A172 (cell line): ENCODE results near the gene ARL4A. TPM values are rescaled to one million over a fixed set of nuclear protein-coding genes. Genes with fewer than 3 reads are reported as not detected.
A peak's percentile ranks its signal among the peaks of the same experiment; 100 is the strongest.

Experiments
- DNase-seq: peaks from one replicate; pipeline ENCODE4 v3.0.0-alpha.2; 2015; ENCODE audit warnings: low spot score
- total RNA-seq: library from RNA; depleted of rRNA; stranded (reverse); fragments of >200 nt; shearing (Covaris generic); gene quantifications from 2 replicates; pipeline ENCODE4 v1.2.3, GENCODE V29; 2014

The ARL4A gene
- total RNA-seq, 1 experiment from 2014 or later: 62.1 TPM

DNA sequence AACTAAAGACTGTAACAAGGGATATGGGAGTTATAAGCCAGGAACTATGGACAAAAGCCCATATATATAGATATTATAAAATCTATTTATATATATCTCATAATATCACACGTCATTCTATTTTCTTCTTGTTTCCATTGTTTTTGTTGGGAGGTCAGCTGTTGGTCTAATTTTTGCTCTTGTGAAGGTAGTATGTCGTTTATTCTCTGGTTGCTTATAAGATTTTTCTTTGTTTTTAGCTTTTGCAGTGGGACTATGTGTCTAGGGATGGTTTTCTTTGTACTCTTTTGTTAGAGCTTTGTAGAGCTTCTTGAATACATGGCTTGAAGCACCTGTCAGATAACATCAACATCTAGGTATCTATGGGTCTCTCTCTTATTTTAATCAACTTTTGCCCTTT is 14.0 kb downstream of the ARL4A start:
- DNase-seq: no peak

DNA sequence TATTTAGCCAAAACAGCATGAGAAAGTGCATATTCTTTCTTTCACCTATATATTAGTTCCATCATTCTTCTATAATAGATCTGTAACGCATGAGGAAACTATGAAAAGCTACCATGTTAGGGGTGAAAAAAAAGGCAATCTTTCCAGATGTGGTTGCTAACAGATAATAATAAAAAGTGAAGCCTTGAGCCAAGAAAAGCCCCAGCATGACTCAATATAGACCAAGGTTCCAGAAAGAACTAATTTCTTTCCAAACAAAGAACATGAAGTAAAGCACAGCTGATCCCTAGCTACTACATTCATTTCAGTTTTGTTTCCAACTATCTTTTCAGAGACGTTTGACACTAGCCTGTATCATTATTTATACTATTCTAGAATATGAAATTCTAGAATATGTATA is 16.4 kb downstream of the ARL4A start:
- no peak for DNase-seq

GRCh38 chr7:12705878-12706277 is 18.4 kb downstream of the ARL4A start:
- DNase-seq: peak; percentile 16

- peak; percentile 47 for DNase-seq
Observed at GRCh38 chr7:12706900-12707536, 19.6 kb downstream of the ARL4A start.

DNA sequence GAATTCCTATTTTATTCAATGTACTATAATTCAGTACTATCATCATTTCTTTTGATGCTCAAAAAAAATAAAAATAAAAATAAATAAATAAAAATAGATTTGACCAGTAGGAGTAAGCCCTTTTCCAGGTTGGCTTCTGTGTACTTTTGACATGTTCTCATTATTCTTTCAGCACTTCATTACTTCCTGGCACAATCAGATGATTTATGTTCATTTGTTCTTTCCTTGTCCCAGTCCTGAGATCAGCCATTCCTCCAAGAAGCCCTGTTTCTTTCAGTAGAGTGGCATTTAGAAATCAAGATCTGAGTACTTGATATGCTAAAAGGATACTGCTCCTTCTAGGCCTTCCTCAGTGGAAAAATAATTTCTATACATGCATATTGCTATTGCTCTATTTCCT is 20.9 kb downstream of the ARL4A start:
- no peak for DNase-seq

- DNase-seq: peak; percentile 51
Observed at GRCh38 chr7:12709726-12710502, 22.5 kb downstream of the ARL4A start.

- no peak for DNase-seq
Observed at GRCh38 chr7:12711124-12711523, 23.7 kb downstream of the ARL4A start.

DNA sequence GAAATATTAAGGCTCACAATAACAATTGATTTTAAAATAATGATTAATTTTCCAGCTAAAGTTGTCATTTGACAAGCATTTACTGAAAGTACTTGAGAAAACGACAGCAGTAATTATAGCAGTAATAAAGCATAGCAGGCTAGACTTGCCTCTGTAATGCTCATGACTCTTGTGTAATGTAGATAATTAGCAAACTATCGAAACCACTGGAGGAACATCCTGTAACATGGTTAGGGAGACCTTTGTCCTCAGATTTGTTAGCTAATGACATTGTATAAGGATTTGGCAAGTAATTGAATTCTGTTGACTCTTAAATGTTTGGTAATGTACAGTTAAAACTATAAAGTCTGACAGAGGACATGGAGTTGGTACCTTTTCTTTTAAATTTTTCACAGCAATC is 24.8 kb downstream of the ARL4A start:
- no peak for DNase-seq

- DNase-seq: no peak
Observed at GRCh38 chr7:12713625-12714378, 26.4 kb downstream of the ARL4A start.

- no peak for DNase-seq
Observed at GRCh38 chr7:12714379-12714737, 26.9 kb downstream of the ARL4A start.

DNA sequence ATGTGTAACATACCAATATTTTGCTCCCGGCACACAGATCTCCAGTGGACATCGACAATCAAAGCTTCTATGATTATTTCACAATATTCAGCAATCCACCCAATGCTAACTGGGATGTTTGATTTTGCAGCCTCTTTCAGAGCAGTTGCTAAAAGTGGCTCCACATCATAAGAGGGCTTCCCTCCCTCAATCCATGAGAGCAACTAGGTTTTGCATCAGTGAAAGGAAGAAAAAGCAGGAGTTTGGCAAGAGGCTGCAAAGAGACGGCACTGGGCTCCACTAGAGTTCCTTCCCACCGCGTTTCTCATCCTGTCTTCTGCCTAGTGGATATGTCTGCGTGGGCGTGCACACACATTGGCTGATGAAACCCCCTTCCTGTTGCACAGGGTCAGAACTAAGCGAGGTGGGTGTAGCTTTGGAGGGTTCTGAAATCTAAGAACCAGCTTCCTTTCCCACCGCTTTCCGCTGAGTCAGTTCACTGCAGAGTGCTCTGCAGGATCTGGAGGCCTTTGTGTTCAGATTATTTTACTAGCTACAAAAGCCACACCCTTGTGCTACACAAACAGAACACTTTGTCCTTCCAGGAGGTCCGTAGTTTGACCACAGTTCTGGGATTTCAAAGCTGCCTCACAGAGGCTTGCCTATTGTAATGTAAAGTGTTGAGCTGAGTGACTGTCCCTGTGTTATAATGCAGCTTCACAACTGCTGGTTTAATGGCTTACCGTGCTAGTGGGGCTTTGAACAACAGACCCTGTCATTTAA is 28.1 kb downstream of the ARL4A start:
- peak; percentile 93 for DNase-seq

GRCh38 chr7:12716134-12716681 is 28.8 kb downstream of the ARL4A start:
- no peak for DNase-seq

DNA sequence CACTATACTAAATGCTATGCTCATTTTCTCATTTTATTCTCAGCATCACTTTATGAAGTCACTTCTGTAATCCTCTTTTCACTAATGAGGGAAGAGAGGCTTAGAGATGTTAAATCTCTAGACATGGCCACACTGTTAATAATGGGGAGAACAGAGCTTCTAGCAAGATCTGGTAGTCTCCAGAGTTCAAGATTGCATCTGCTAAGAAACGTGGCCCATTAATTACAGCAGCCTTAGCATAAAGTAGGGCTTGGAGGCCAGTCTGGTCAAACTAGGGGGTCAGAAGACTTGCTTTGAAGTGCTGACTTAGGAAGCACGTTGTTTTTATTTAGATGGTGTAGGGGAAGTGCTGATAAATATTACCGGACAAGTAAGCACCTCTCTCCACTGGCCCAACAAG is 29.3 kb downstream of the ARL4A start:
- DNase-seq: no peak

DNA sequence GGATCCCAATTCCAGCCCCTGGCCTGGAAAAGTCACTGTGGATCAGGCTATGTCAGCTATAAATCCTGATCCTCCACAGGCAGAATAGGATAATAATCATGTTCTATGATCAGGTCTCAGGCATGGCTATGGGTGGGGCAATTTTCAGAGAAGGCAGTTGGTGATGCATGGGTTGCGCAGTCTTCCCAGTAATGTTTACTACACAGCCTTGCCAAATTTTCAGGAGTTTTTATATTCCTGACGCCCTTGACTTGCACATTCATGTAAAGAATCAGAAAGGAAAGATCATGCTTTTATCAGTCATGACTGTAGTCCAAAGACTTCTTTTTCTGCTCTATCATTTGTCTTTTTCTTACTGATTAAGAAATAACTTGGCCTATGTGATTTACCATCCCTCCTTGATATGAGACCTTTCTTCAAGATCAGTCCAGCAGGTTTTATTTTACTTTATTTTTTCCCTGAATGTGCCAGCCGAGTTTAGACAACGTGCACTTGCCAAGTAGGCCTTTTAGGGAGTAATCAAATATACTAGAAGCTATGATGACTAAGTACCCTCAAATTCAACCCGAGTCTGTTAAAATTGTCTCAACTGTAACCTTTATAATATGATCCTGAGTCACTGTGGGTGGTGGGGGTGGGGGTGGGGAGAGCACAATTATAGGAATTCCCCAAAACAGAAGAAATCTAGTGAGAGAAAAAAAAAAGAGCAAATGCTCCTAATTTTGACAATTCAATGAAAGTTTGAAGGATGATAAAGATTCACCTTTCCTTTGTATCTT is 31.9 kb downstream of the ARL4A start:
- DNase-seq: peak; percentile 91

- peak; percentile 44 for DNase-seq
Observed at GRCh38 chr7:12719981-12720865, 32.8 kb downstream of the ARL4A start.

DNA sequence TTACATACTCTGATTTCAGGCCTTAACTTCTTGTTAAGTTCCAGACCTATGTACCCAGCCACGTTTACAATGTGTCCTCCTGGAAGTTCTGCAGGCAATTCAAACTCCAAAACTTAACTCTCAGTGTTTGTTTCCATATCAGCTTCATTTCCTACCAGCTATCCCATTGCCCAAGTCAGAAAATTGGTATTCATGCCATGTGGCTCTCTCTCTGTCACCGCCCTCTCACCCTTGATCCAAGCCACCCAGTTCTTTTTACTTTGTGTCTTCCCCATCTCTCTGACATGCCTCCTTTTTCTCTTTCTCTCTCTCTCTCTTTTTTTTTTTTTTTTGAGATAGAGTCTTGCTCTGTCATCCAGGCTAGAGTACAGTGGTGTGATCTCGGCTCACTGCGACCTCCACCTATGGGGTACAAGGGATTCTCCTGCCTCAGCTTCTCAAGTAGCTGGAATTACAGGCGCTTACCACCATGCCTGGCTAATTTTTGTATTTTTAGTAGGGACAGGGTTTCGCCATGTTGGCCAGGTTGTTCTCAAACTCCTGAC is 33.9 kb downstream of the ARL4A start:
- no peak for DNase-seq

DNA sequence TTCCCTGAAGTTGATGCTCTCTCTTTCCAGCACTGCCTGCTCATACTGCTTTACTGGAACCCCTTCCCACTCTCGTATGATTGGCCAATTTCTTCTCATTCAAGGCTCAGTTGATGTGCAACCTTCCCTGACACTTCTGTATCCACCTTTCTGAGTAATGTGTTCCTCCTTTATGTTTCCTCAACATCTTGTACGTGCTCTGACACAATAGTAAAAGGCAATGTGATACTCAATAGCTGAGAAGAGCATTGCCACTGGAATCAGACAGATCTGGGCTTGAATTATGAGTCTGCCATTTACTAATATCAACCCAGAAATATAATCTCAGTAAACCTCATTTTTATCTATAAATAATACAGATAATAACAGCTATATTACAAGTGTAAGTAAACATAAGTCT is 34.7 kb downstream of the ARL4A start:
- DNase-seq: no peak

- no peak for DNase-seq
Observed at GRCh38 chr7:12722636-12723605, 35.5 kb downstream of the ARL4A start.
